Choroid plexus epithelial cell (primary cell): ENCODE measurements around the gene MAPK9.

ENCODE experiments used
- DNase-seq: peaks from one replicate; pipeline ENCODE4 v3.0.0-alpha.2; 2010; ENCODE audit warnings: low read depth
- H3K4me3 ChIP-seq: 2 replicates; pipeline ENCODE4 v1.5.1; 2011; ENCODE audit warnings: low read depth, mild to moderate bottlenecking, control low read depth, low read length, moderate library complexity
- CTCF ChIP-seq: conservative IDR thresholded peaks from 2 replicates; pipeline ENCODE4 v1.5.1; 2011; ENCODE audit warnings: low read depth, mild to moderate bottlenecking, control low read depth, inconsistent platforms, low read length, moderate library complexity

MAPK9 gene

GRCh38 chr5:180313677-180314505 is 22.0 kb upstream of the MAPK9 start:
- DNase-seq: no peak
- TF ChIP-seq CTCF: no peak
- no peak overlapping the region for H3K4me3 ChIP-seq

DNA sequence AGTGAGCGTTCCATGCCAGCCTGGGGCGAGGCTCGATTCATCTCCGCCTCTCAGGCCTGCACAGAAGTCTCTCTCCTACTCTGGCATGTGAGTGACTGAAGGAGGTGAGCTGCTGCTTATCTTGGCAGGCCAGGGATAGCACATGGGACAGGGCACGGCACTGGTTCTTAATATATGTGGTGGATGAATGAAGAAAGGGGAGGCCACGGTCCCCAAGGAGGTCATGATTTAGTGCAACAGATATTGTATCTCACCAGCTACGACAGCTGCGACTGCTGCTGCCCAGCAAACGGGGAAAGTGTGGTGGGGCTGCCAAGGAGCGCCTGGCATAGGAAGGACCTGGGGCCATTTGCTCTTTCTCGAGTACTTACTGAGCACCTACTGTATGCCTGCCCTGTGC is 19.3 kb upstream of the MAPK9 start:
- DNase-seq: no peak
- no peak overlapping the region for H3K4me3 ChIP-seq
- TF ChIP-seq CTCF: no peak

DNA sequence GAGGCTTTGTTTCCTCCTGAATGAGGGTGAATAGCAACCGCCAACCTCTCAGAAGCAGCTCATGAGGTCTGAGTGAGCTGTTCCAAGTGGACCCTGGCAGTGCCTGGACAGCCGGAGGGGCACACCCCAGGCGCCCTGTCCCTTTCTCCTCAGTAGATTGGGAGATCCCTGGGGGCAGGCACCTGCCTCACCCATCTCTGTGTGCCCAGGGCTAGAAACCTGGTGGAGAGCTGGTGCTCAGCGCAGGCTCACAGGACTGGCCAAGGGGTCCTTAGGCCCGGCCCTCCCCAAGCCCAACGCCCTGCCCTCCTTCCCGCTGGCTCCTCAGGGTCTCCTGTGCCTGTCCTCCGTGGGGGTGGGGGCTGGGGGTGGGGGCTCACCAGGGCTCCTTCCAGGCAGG is 14.9 kb upstream of the MAPK9 start:
- H3K4me3 ChIP-seq: no peak overlapping the region
- no peak for TF ChIP-seq CTCF
- DNase-seq: no peak

DNA sequence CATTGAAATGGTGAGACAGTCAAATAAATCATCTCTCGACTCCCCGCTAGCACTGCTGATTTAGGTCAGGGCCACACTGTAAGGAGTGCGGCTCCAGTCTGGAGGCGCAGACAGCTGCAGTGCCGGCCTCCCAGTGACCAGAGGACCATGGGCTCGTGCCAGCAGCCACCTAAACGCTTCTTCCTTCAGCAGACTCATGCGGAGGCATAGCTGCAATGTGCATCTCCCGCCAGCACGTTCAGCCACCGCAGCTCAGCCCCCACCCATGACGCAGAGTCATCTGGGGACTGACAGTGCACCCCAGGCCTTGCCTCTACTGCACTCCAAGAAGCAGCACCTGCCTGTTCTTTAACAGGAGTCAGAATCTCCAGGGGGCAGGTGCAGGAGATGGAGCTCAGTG is 13.6 kb upstream of the MAPK9 start:
- TF ChIP-seq CTCF: no peak
- H3K4me3 ChIP-seq: no peak overlapping the region

DNA sequence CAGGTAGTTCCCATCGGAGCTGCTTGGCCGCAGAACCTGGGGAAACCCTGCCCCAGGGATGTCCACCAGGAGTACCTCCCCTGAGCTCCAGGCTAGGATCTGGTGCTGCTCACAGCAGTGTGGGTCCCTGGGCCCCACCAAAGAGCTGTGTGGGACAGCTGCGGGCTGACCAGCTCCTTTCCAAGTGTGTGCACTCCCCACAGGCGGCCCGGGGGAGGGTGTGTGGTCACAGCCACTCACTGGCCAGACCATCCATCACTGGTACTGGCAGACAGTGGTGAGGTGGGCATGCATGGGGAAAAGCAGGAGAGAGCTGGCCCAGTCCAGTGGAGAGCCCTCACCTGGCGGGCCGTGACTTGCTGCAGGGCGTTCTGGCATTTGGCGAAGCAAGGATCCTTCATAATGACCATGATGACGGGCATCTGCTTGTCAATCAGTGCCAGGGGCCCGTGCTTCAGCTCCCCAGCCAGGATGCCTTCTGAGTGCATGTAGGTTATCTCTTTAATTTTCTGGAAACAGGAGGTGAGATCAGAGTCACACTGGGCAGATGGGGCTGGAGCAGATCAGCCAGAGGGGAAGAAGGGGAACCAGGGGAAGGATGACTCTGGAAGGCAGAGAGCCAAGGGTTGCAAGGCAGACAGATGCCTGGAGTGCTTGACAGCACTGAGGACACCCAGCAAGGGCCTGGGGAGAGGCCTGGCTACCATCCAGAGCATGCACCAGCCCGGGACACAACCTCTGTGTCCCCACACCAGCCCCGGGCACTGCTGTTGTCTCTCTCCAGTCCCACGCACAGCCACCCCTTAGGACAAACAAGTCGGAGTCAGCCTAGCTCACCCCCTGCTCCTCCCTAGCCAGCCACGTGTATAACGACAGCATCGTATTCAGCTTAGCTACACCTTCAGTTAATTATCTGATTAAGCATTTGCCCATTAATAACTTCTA is 12.8 kb upstream of the MAPK9 start:
- DNase-seq: no peak
- no peak overlapping the region for H3K4me3 ChIP-seq
- TF ChIP-seq CTCF: no peak

More for the DNA sequence above, 13.6 kb upstream of the MAPK9 start:
- DNase-seq: no peak

GRCh38 chr5:180304016-180304292 is 12.1 kb upstream of the MAPK9 start:
- H3K4me3 ChIP-seq: no peak overlapping the region
- no peak for TF ChIP-seq CTCF
- DNase-seq: no peak
